Measurements from ENCODE around the gene PRKCE. TPM values are rescaled to one million over a fixed set of nuclear protein-coding genes. Genes with fewer than 3 reads are reported as not detected.

PRKCE gene
- total RNA-seq, 1 experiment from 2014 or later, result 17.7 TPM

DNA sequence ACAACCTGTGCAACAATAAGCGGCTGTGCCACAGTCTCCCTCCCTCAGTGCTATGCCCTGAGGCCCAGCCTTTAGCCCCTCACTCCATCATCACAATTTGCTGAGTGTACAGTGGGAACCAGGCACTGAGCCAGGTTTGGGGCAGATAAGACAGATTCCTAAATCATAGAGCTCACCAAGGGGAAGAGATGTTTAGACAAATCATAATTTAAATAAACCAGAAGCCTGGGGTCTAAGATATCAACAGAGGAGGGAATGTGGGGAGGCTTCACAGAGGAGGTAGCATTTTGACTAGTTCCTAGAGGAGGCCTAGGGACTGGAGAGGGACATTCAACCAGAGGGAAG, 506.5 kb downstream of the PRKCE start:
- Mint-ChIP-seq H3K9me3 (ENCODE audit: low read depth, unreplicated experiment) (no peaks in the 10 kb centered on the region), H3K27ac (ENCODE audit: unreplicated experiment) (no peak overlapping the region)
- CTCF ChIA-PET, result interaction anchor here (1.0 kb wide), 1 partner anchor 15 kb away, joined by 3 read pairs; no protein-coding TSS in a partner anchor

DNA sequence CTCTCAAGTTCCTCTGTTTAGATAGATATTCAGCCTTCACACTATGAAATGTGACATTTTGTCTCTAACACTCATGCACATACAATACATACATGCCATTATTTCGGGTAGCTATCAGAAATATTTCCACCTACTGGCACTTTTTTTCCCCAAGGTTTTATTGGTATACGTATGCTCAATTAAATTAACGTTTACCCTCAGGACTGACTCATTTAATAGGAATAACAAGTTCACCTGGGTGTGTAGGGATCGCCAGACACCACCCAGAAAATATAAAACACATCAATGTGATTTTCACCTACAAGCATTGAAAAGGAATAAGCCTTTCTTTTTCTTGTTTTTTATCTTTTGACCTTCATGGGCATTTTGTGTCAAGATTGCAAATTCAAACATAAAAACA, 507.2 kb downstream of the PRKCE start:
- H3K4me1 Mint-ChIP-seq (ENCODE audit: low read depth, unreplicated experiment), result peaks cover 15% of the 10 kb centered on the region
- intact Hi-C loops (cut with micrococcal nuclease; ENCODE audit: unreplicated experiment), result no loop called here
- no peaks in the 10 kb centered on the region for H3K27me3 Mint-ChIP-seq (ENCODE audit: unreplicated experiment)
- TF ChIP-seq, protein P1, sequence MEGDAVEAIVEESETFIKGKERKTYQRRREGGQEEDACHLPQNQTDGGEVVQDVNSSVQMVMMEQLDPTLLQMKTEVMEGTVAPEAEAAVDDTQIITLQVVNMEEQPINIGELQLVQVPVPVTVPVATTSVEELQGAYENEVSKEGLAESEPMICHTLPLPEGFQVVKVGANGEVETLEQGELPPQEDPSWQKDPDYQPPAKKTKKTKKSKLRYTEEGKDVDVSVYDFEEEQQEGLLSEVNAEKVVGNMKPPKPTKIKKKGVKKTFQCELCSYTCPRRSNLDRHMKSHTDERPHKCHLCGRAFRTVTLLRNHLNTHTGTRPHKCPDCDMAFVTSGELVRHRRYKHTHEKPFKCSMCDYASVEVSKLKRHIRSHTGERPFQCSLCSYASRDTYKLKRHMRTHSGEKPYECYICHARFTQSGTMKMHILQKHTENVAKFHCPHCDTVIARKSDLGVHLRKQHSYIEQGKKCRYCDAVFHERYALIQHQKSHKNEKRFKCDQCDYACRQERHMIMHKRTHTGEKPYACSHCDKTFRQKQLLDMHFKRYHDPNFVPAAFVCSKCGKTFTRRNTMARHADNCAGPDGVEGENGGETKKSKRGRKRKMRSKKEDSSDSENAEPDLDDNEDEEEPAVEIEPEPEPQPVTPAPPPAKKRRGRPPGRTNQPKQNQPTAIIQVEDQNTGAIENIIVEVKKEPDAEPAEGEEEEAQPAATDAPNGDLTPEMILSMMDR (IDR thresholded peaks at IDR 0.05; ENCODE audit: unreplicated experiment), result no peak
- DNase-seq, result no peak
- H3K4me3 Mint-ChIP-seq (ENCODE audit: low read depth, unreplicated experiment), result no peak overlapping the region
- H3K9me3 Mint-ChIP-seq (ENCODE audit: low read depth, unreplicated experiment), result no peaks in the 10 kb centered on the region
- no TSS peak for BruUV-seq (replicated peaks)
- no peaks in the 10 kb centered on the region for H3K36me3 Mint-ChIP-seq (ENCODE audit: insufficient read depth, unreplicated experiment)
- CTCF ChIA-PET, result no interaction called here
- H3K27ac Mint-ChIP-seq (ENCODE audit: unreplicated experiment), result no peak overlapping the region

More for the DNA sequence above, 506.5 kb downstream of the PRKCE start:
- H3K4me3 Mint-ChIP-seq (ENCODE audit: low read depth, unreplicated experiment), result no peak overlapping the region
- no peaks in the 10 kb centered on the region for H3K27me3 Mint-ChIP-seq (ENCODE audit: unreplicated experiment)
- no TSS peak for BruUV-seq (replicated peaks)
- H3K36me3 Mint-ChIP-seq (ENCODE audit: insufficient read depth, unreplicated experiment), result no peaks in the 10 kb centered on the region
- DNase-seq, result no peak
- TF ChIP-seq, protein P1 (IDR thresholded peaks at IDR 0.05; ENCODE audit: unreplicated experiment), result no peak
- intact Hi-C loops (cut with micrococcal nuclease; ENCODE audit: unreplicated experiment), result no loop called here
- peaks cover 13% of the 10 kb centered on the region for H3K4me1 Mint-ChIP-seq (ENCODE audit: low read depth, unreplicated experiment)

DNA sequence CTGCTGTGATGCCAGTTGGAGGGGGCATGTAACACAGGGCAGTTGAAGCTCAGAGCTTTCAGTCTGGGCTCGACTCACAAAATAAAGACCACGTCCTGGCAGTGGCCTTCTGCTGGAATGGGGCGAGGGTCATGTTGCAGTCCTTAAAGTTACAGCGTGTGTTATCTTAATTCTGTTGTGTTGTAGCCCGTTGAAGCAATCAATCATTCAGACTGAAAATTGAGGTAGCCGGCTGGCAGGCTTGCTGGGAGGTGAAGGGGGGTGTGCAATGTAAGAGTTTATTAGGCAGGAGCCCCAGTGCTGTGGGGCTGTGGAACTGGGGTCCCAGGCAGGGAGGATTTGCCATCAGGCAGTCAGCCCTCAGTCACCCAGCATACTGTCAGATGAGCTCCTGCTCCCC, 508.9 kb downstream of the PRKCE start:
- Mint-ChIP-seq H3K36me3 (ENCODE audit: insufficient read depth, unreplicated experiment) (no peaks in the 10 kb centered on the region), H3K27me3 (ENCODE audit: unreplicated experiment) (no peaks in the 10 kb centered on the region), H3K4me3 (ENCODE audit: low read depth, unreplicated experiment) (no peak overlapping the region), H3K4me1 (ENCODE audit: low read depth, unreplicated experiment) (peaks cover 32% of the 10 kb centered on the region), H3K27ac (ENCODE audit: unreplicated experiment) (no peak overlapping the region), H3K9me3 (ENCODE audit: low read depth, unreplicated experiment) (no peaks in the 10 kb centered on the region)
- CTCF ChIA-PET, result interaction anchor here (0.6 kb wide), 1 partner anchor 9 kb away, joined by 3 read pairs; no protein-coding TSS in a partner anchor
- DNase-seq, result no peak
- intact Hi-C loops (cut with micrococcal nuclease; ENCODE audit: unreplicated experiment), result loop anchor here (10.0 kb wide), 1 partner anchor 96 kb away; no protein-coding TSS in a partner anchor
- TF ChIP-seq, protein P1 (IDR thresholded peaks at IDR 0.05; ENCODE audit: unreplicated experiment), result no peak
- no TSS peak for BruUV-seq (replicated peaks)

DNA sequence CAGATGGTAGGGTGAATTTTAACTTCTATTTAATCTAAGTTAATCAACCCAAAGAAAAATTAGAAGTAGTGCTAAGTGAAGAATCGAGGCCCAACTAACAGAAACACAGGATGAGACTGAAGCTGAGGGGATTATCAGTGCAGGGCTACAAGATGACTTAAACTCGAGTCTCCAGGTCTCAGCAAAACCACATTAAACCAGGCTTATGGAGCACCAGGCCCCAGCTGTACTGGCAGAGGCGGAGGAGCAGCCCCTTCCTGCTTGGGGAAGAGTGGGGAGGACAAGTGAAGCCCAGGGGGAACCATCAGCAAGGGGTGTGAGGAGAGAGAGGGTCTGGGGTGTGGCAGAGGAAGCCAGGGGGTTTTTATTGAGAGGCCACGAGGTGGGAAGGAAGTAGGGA, 509.8 kb downstream of the PRKCE start:
- no peaks in the 10 kb centered on the region for H3K36me3 Mint-ChIP-seq (ENCODE audit: insufficient read depth, unreplicated experiment)
- H3K4me3 Mint-ChIP-seq (ENCODE audit: low read depth, unreplicated experiment), result no peak overlapping the region
- no peaks in the 10 kb centered on the region for H3K9me3 Mint-ChIP-seq (ENCODE audit: low read depth, unreplicated experiment)
- DNase-seq, result no peak
- intact Hi-C loops (cut with micrococcal nuclease; ENCODE audit: unreplicated experiment), result loop anchor here (10.0 kb wide), 1 partner anchor 97 kb away; no protein-coding TSS in a partner anchor
- H3K4me1 Mint-ChIP-seq (ENCODE audit: low read depth, unreplicated experiment), result peaks cover 34% of the 10 kb centered on the region
- no TSS peak for BruUV-seq (replicated peaks)
- no peaks in the 10 kb centered on the region for H3K27me3 Mint-ChIP-seq (ENCODE audit: unreplicated experiment)
- CTCF ChIA-PET, result no interaction called here
- TF ChIP-seq, protein P1 (IDR thresholded peaks at IDR 0.05; ENCODE audit: unreplicated experiment), result no peak
- H3K27ac Mint-ChIP-seq (ENCODE audit: unreplicated experiment), result peak overlapping the region; percentile 53

All from Calu3 (cell line).